HEK293 (cell line): ENCODE results near the gene CHCHD6.

ENCODE experiments used
- CTCF ChIA-PET: fragments of 350-600 bp; formaldehyde crosslinking; extraction: SDS; loops from one replicate; lab custom pipeline; 2021; ENCODE audit warnings: antibody characterized with exemption; lab: Yijun Ruan, JAX
- POLR2A ChIA-PET: fragments of 300-600 bp; formaldehyde crosslinking; extraction: SDS; loops from one replicate; lab custom pipeline; 2020; ENCODE audit warnings: antibody characterized with exemption, inconsistent platforms; lab: Yijun Ruan, JAX
- H3K27ac ChIP-seq: fragments of 200-500 bp; sonication (Bioruptor generic); 2 replicates; pipeline ENCODE4 v1.5.1; 2014; ENCODE audit warnings: low read depth, low read length, control low read depth, inconsistent platforms; ENCODE audit errors: extremely low read depth
- H3K36me3 ChIP-seq, 2 experiments: fragments of 200-500 bp in 1 of 2; sonication (Bioruptor generic) in 1 of 2; 1 replicate in 1 of 2; 2 replicates in 1 of 2; pipeline ENCODE4 v1.5.1; 2014 to 2017; ENCODE audit warnings: inconsistent platforms in 2 of 2, low read length in 2 of 2; ENCODE audit not compliant: control insufficient read depth in 2 of 2, insufficient read depth in 1 of 2
- H3K4me1 ChIP-seq: fragments of 200-500 bp; sonication (Bioruptor generic); 2 replicates; pipeline ENCODE4 v1.5.1; 2014; ENCODE audit warnings: mild to moderate bottlenecking, low read length, inconsistent platforms; ENCODE audit not compliant: control insufficient read depth, insufficient read depth
- H3K4me3 ChIP-seq: 2 replicates; pipeline ENCODE4 v1.5.1; 2011; ENCODE audit warnings: low read depth, mild to moderate bottlenecking, control low read depth, low read length, moderate library complexity
- H3K9me3 ChIP-seq: fragments of 200-500 bp; sonication (Bioruptor generic); 2 replicates; pipeline ENCODE4 v1.5.1; 2014; ENCODE audit warnings: low read depth, low read length, inconsistent platforms; ENCODE audit not compliant: control insufficient read depth, insufficient read depth
- CTCF ChIP-seq: fragments of 450-650 bp; formaldehyde crosslinking; IDR thresholded peaks from 2 replicates; pipeline ENCODE4 v1.5.1; 2016; ENCODE audit warnings: missing biosample characterization, missing genetic modification characterization
- EGR2 ChIP-seq: fragments of 450-650 bp; formaldehyde crosslinking; IDR thresholded peaks from 2 replicates; pipeline ENCODE4 v1.5.1; 2016; ENCODE audit warnings: low read depth, missing biosample characterization, missing genetic modification characterization
- MZF1 ChIP-seq: fragments of 450-650 bp; formaldehyde crosslinking; IDR thresholded peaks from 2 replicates; pipeline ENCODE4 v1.5.1; 2017; ENCODE audit warnings: missing biosample characterization, missing genetic modification characterization, borderline replicate concordance
- OVOL3 ChIP-seq: fragments of 450-650 bp; formaldehyde crosslinking; IDR thresholded peaks from 2 replicates; pipeline ENCODE4 v1.5.1; 2016; ENCODE audit warnings: missing biosample characterization, missing genetic modification characterization
- ZFHX2 ChIP-seq: fragments of 450-650 bp; formaldehyde crosslinking; conservative IDR thresholded peaks from 2 replicates; pipeline ENCODE4 v1.5.1; 2016; ENCODE audit warnings: missing biosample characterization, missing genetic modification characterization
- ZIC2 ChIP-seq: fragments of 450-650 bp; formaldehyde crosslinking; IDR thresholded peaks from 2 replicates; pipeline ENCODE4 v1.5.1; 2016; ENCODE audit warnings: missing biosample characterization, missing genetic modification characterization
- ZNF114 ChIP-seq: fragments of 450-650 bp; formaldehyde crosslinking; IDR thresholded peaks from 2 replicates; pipeline ENCODE4 v1.5.0; 2017; ENCODE audit warnings: missing biosample characterization, missing genetic modification characterization
- ZNF157 ChIP-seq: fragments of 450-650 bp; formaldehyde crosslinking; IDR thresholded peaks from 2 replicates; pipeline ENCODE4 v1.5.1; 2016; ENCODE audit warnings: missing biosample characterization, missing genetic modification characterization
- ZNF169 ChIP-seq: fragments of 450-650 bp; formaldehyde crosslinking; IDR thresholded peaks from 2 replicates; pipeline ENCODE4 v1.5.1; 2016; ENCODE audit warnings: missing biosample characterization, missing genetic modification characterization
- ZNF223 ChIP-seq: fragments of 450-650 bp; formaldehyde crosslinking; IDR thresholded peaks from 2 replicates; pipeline ENCODE4 v1.5.1; 2016; ENCODE audit warnings: missing biosample characterization, missing genetic modification characterization
- ZNF239 ChIP-seq: fragments of 450-650 bp; formaldehyde crosslinking; IDR thresholded peaks from 2 replicates; pipeline ENCODE4 v1.5.1; 2016; ENCODE audit warnings: missing biosample characterization, missing genetic modification characterization
- ZNF341 ChIP-seq: fragments of 450-650 bp; formaldehyde crosslinking; IDR thresholded peaks from 2 replicates; pipeline ENCODE4; 2016; ENCODE audit warnings: low read depth, missing biosample characterization, missing genetic modification characterization
- ZNF423 ChIP-seq: fragments of 450-650 bp; formaldehyde crosslinking; IDR thresholded peaks from 2 replicates; pipeline ENCODE4 v1.5.1; 2016; ENCODE audit warnings: missing biosample characterization, missing genetic modification characterization
- ZNF426 ChIP-seq: fragments of 450-650 bp; formaldehyde crosslinking; IDR thresholded peaks from 2 replicates; pipeline ENCODE4 v1.5.1; 2017; ENCODE audit warnings: missing biosample characterization, missing genetic modification characterization, mild to moderate bottlenecking, inconsistent platforms, moderate library complexity
- ZNF433 ChIP-seq: fragments of 450-650 bp; formaldehyde crosslinking; IDR thresholded peaks from 2 replicates; pipeline ENCODE4 v1.5.1; 2016; ENCODE audit warnings: missing biosample characterization, missing genetic modification characterization, low read depth
- ZNF621 ChIP-seq: fragments of 450-650 bp; formaldehyde crosslinking; IDR thresholded peaks from 2 replicates; pipeline ENCODE4 v1.5.1; 2017; ENCODE audit warnings: missing biosample characterization, missing genetic modification characterization
- ZNF76 ChIP-seq: fragments of 450-650 bp; formaldehyde crosslinking; IDR thresholded peaks from 2 replicates; pipeline ENCODE4; 2016; ENCODE audit warnings: low read depth, missing biosample characterization, missing genetic modification characterization, borderline replicate concordance
- ZNF777 ChIP-seq: fragments of 450-650 bp; formaldehyde crosslinking; IDR thresholded peaks from 2 replicates; pipeline ENCODE4 v1.5.1; 2017; ENCODE audit warnings: missing biosample characterization, missing genetic modification characterization, borderline replicate concordance
- ZNF791 ChIP-seq: fragments of 450-650 bp; formaldehyde crosslinking; IDR thresholded peaks from 2 replicates; pipeline ENCODE4 v1.5.1; 2016; ENCODE audit warnings: missing biosample characterization, missing genetic modification characterization
- ZSCAN23 ChIP-seq: fragments of 450-650 bp; formaldehyde crosslinking; IDR thresholded peaks from 2 replicates; pipeline ENCODE4 v1.5.1; 2016; ENCODE audit warnings: missing biosample characterization, missing genetic modification characterization
- TF ChIP-seq, protein P1 (sequence below): fragments of 450-650 bp; formaldehyde crosslinking; optimal IDR thresholded peaks from 2 replicates; pipeline ENCODE3; 2016; ENCODE audit warnings: missing biosample characterization, mild to moderate bottlenecking, missing genetic modification characterization
- TF ChIP-seq, protein P2 (sequence below): fragments of 450-650 bp; formaldehyde crosslinking; IDR thresholded peaks from 2 replicates; pipeline ENCODE4 v1.5.1; 2016; ENCODE audit warnings: missing biosample characterization, missing genetic modification characterization
- TF ChIP-seq, protein P3 (sequence below): fragments of 450-650 bp; formaldehyde crosslinking; IDR thresholded peaks from 2 replicates; pipeline ENCODE4 v1.5.1; 2016; ENCODE audit warnings: missing biosample characterization, missing genetic modification characterization

The CHCHD6 gene

DNA sequence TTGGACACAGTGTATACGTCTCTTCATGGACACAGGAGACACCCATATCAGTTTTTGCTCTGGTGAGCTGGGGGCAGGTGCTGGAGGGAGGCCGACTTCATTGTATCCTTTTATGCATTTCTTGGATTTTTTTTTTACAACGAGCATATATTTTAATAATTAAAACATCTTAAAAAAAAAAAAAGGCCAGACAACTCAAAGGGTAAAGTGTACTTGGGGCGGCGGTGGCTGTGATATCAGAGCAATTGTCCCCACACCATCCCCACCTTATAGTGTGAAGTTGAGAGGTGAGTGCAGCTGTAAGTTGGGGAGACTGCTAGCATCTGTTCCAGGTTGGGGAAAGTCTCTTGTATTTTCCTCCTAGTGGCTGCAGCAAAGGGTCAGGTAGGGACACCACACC lies 266.9 kb downstream of the CHCHD6 start (continued):
- TF ChIP-seq, protein P1, sequence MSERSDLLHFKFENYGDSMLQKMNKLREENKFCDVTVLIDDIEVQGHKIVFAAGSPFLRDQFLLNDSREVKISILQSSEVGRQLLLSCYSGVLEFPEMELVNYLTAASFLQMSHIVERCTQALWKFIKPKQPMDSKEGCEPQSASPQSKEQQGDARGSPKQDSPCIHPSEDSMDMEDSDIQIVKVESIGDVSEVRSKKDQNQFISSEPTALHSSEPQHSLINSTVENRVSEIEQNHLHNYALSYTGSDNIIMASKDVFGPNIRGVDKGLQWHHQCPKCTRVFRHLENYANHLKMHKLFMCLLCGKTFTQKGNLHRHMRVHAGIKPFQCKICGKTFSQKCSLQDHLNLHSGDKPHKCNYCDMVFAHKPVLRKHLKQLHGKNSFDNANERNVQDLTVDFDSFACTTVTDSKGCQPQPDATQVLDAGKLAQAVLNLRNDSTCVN: no peak
- TF ChIP-seq OVOL3 (tag by site-specific recombination): no peak
- no peak for TF ChIP-seq ZFHX2
- no peak for TF ChIP-seq CTCF (tag by site-specific recombination)

GRCh38 chr3:126971891-126972351 lies 267.9 kb downstream of the CHCHD6 start:
- H3K4me1 ChIP-seq: no peaks in the 10 kb centered on the region
- TF ChIP-seq, protein P2, sequence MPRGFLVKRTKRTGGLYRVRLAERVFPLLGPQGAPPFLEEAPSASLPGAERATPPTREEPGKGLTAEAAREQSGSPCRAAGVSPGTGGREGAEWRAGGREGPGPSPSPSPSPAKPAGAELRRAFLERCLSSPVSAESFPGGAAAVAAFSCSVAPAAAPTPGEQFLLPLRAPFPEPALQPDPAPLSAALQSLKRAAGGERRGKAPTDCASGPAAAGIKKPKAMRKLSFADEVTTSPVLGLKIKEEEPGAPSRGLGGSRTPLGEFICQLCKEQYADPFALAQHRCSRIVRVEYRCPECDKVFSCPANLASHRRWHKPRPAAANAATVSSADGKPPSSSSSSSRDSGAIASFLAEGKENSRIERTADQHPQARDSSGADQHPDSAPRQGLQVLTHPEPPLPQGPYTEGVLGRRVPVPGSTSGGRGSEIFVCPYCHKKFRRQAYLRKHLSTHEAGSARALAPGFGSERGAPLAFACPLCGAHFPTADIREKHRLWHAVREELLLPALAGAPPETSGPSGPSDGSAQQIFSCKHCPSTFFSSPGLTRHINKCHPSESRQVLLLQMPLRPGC (tag by site-specific recombination): no peak
- TF ChIP-seq ZNF433 (tag by site-specific recombination) (no peak), ZNF426 (no peak), ZFHX2 (0 out of 2 replicates have a peak, but pooled peaks have one; percentile 16), ZSCAN23 (tag by site-specific recombination) (no peak), ZNF169 (tag by site-specific recombination) (no peak), ZNF423 (no peak), ZNF114 (no peak), MZF1 (tag by site-specific recombination) (no peak), ZNF239 (tag by site-specific recombination) (no peak), EGR2 (0 out of 2 replicates have a peak, but pooled peaks have one; percentile 9)
- TF ChIP-seq, all 188 proteins: peak for 2
- Histone ChIP-seq H3K36me3 (no peaks in the 10 kb centered on the region), H3K4me3 (no peak overlapping the region), H3K27ac (no peak overlapping the region), H3K9me3 (no peaks in the 10 kb centered on the region)
- ChIA-PET CTCF (interaction anchor here (0.6 to 1.4 kb wide), 3 partner anchors 9 to 202 kb away, joined by 3 to 7 read pairs (median 7); partner anchors contain the start of gene PLXNA1), POLR2A (no interaction called here)

- H3K9me3 ChIP-seq: no peaks in the 10 kb centered on the region
- ChIA-PET CTCF (no interaction called here), POLR2A (no interaction called here)
- no peak overlapping the region for H3K4me3 ChIP-seq
- H3K27ac ChIP-seq: no peak overlapping the region
- no peaks in the 10 kb centered on the region for H3K36me3 ChIP-seq
- TF ChIP-seq ZNF791 (tag by site-specific recombination) (no peak), ZNF157 (tag by site-specific recombination) (no peak), ZNF223 (tag by site-specific recombination) (no peak), ZNF76 (tag by site-specific recombination) (no peak), ZNF621 (no peak), ZIC2 (tag by site-specific recombination) (no peak), ZNF341 (tag by site-specific recombination) (no peak), ZNF777 (tag by site-specific recombination) (no peak)
- TF ChIP-seq, protein P3, sequence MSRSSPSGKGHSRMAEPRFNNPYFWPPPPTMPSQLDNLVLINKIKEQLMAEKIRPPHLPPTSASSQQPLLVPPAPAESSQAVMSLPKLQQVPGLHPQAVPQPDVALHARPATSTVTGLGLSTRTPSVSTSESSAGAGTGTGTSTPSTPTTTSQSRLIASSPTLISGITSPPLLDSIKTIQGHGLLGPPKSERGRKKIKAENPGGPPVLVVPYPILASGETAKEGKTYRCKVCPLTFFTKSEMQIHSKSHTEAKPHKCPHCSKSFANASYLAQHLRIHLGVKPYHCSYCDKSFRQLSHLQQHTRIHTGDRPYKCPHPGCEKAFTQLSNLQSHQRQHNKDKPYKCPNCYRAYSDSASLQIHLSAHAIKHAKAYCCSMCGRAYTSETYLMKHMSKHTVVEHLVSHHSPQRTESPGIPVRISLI (tag by site-specific recombination): no peak
- no peaks in the 10 kb centered on the region for H3K4me1 ChIP-seq
Observed at GRCh38 chr3:126972866-126973265, 268.8 kb downstream of the CHCHD6 start.
